ENCODE data around the gene SAPCD2. TPM values are rescaled to one million over a fixed set of nuclear protein-coding genes. Genes with fewer than 3 reads are reported as not detected.
A peak's percentile ranks its signal among the peaks of the same experiment; 100 is the strongest.

The SAPCD2 gene
- total RNA-seq, 1 experiment from 2014 or later: 59.9 TPM

- DNase-seq: peak; percentile 96
- Histone ChIP-seq H3K36me3 (replicated peaks; ENCODE audit: control insufficient read depth, insufficient read depth, low read length) (no peaks in the 10 kb centered on the region), H3K4me3 (ENCODE audit: insufficient read depth, low read depth, low read length) (peak within 1 kb of the TSS; percentile 43), H3K27me3 (ENCODE audit: control insufficient read depth, insufficient read depth, low read length) (peaks cover 43% of the 10 kb centered on the region)
Measured at GRCh38 chr9:137053944-137054931, 16.1 kb downstream of the SAPCD2 start, which contains the start of gene ENTPD2. Gene ENTPD2 (minus strand): TSS chr9:137054061. CDS start chr9:137053997, 64 bp downstream.

- Histone ChIP-seq H3K4me3 (ENCODE audit: insufficient read depth, low read depth, low read length) (peak overlapping the region; percentile 43), H3K27me3 (ENCODE audit: control insufficient read depth, insufficient read depth, low read length) (peaks cover 50% of the 10 kb centered on the region), H3K36me3 (replicated peaks; ENCODE audit: control insufficient read depth, insufficient read depth, low read length) (no peaks in the 10 kb centered on the region)
- DNase-seq: peak; percentile 89
Measured at GRCh38 chr9:137052998-137053943, 17.1 kb downstream of the SAPCD2 start.

GRCh38 chr9:137052293-137052692 is 18.1 kb downstream of the SAPCD2 start:
- no peak for DNase-seq
- Histone ChIP-seq H3K4me3 (ENCODE audit: insufficient read depth, low read depth, low read length) (no peak overlapping the region), H3K27me3 (ENCODE audit: control insufficient read depth, insufficient read depth, low read length) (peaks cover 57% of the 10 kb centered on the region), H3K36me3 (replicated peaks; ENCODE audit: control insufficient read depth, insufficient read depth, low read length) (no peaks in the 10 kb centered on the region)

- DNase-seq: no peak
- Histone ChIP-seq H3K27me3 (ENCODE audit: control insufficient read depth, insufficient read depth, low read length) (peaks cover 61% of the 10 kb centered on the region), H3K36me3 (replicated peaks; ENCODE audit: control insufficient read depth, insufficient read depth, low read length) (no peaks in the 10 kb centered on the region), H3K4me3 (ENCODE audit: insufficient read depth, low read depth, low read length) (no peak overlapping the region)
Measured at GRCh38 chr9:137051145-137051724, 19.1 kb downstream of the SAPCD2 start.

- no peak for DNase-seq
- peaks cover 62% of the 10 kb centered on the region for H3K27me3 ChIP-seq (ENCODE audit: control insufficient read depth, insufficient read depth, low read length)
- H3K4me3 ChIP-seq (ENCODE audit: insufficient read depth, low read depth, low read length): no peak overlapping the region
Measured at GRCh38 chr9:137050570-137050969, 19.8 kb downstream of the SAPCD2 start.

GRCh38 chr9:137049544-137050449 is 20.6 kb downstream of the SAPCD2 start:
- Histone ChIP-seq H3K27me3 (ENCODE audit: control insufficient read depth, insufficient read depth, low read length) (peaks cover 67% of the 10 kb centered on the region), H3K36me3 (replicated peaks; ENCODE audit: control insufficient read depth, insufficient read depth, low read length) (no peaks in the 10 kb centered on the region), H3K4me3 (ENCODE audit: insufficient read depth, low read depth, low read length) (no peak overlapping the region)
- peak; percentile 94 for DNase-seq

More at GRCh38 chr9:137050570-137050969, 19.8 kb downstream of the SAPCD2 start:
- H3K36me3 ChIP-seq (replicated peaks; ENCODE audit: control insufficient read depth, insufficient read depth, low read length): no peaks in the 10 kb centered on the region

GRCh38 chr9:137048655-137049543 is 21.5 kb downstream of the SAPCD2 start:
- H3K27me3 ChIP-seq (ENCODE audit: control insufficient read depth, insufficient read depth, low read length): peaks cover 63% of the 10 kb centered on the region
- peak; percentile 94 for DNase-seq
- no peaks in the 10 kb centered on the region for H3K36me3 ChIP-seq (replicated peaks; ENCODE audit: control insufficient read depth, insufficient read depth, low read length)
- H3K4me3 ChIP-seq (ENCODE audit: insufficient read depth, low read depth, low read length): no peak overlapping the region

- peaks cover 46% of the 10 kb centered on the region for H3K27me3 ChIP-seq (ENCODE audit: control insufficient read depth, insufficient read depth, low read length)
- DNase-seq: peak; percentile 100
- H3K36me3 ChIP-seq (replicated peaks; ENCODE audit: control insufficient read depth, insufficient read depth, low read length): no peaks in the 10 kb centered on the region
- peak within 1 kb of the TSS; percentile 61 for H3K4me3 ChIP-seq (ENCODE audit: insufficient read depth, low read depth, low read length)
Measured at GRCh38 chr9:137046088-137046787, 24.1 kb downstream of the SAPCD2 start, which contains the start of gene NPDC1. Gene NPDC1 (minus strand): TSS chr9:137046177. CDS start chr9:137045989, 188 bp downstream.

GRCh38 chr9:137045294-137046087 is 24.9 kb downstream of the SAPCD2 start:
- H3K36me3 ChIP-seq (replicated peaks; ENCODE audit: control insufficient read depth, insufficient read depth, low read length): no peaks in the 10 kb centered on the region
- peaks cover 46% of the 10 kb centered on the region for H3K27me3 ChIP-seq (ENCODE audit: control insufficient read depth, insufficient read depth, low read length)
- H3K4me3 ChIP-seq (ENCODE audit: insufficient read depth, low read depth, low read length): peak overlapping the region; percentile 61
- peak; percentile 89 for DNase-seq

GRCh38 chr9:137044502-137045177 is 25.7 kb downstream of the SAPCD2 start:
- no peak for DNase-seq
- H3K27me3 ChIP-seq (ENCODE audit: control insufficient read depth, insufficient read depth, low read length): peaks cover 39% of the 10 kb centered on the region
- peak overlapping the region; percentile 61; the same call in 1 of the 2 replicates for H3K4me3 ChIP-seq (ENCODE audit: insufficient read depth, low read depth, low read length)
- no peaks in the 10 kb centered on the region; the same call in 1 of the 2 replicates for H3K36me3 ChIP-seq (replicated peaks; ENCODE audit: control insufficient read depth, insufficient read depth, low read length)

- Histone ChIP-seq H3K4me3 (ENCODE audit: insufficient read depth, low read depth, low read length) (no peak overlapping the region), H3K36me3 (replicated peaks; ENCODE audit: control insufficient read depth, insufficient read depth, low read length) (no peaks in the 10 kb centered on the region; the same call in 1 of the 2 replicates), H3K27me3 (ENCODE audit: control insufficient read depth, insufficient read depth, low read length) (peaks cover 34% of the 10 kb centered on the region)
- DNase-seq: no peak
Measured at GRCh38 chr9:137044037-137044436, 26.3 kb downstream of the SAPCD2 start.

Data from H7 (cell line).